Endothelial cell (in vitro differentiated cells): ENCODE data around the gene IQGAP1. TPM values are rescaled to one million over a fixed set of nuclear protein-coding genes. Genes with fewer than 3 reads are reported as not detected.

Experiments
- DNase-seq: peaks from one replicate; pipeline ENCODE4 v3.0.0; 2021; ENCODE audit warnings: low spot score
- H3K27ac Mint-ChIP-seq: one replicate; pipeline ENCODE4 v1.8.0; 2021; ENCODE audit warnings: mixed read lengths, inconsistent platforms; ENCODE audit not compliant: unreplicated experiment
- H3K27me3 Mint-ChIP-seq: one replicate; pipeline ENCODE4 v1.8.0; 2021; ENCODE audit warnings: mild to moderate bottlenecking, moderate library complexity, mixed read lengths, inconsistent platforms; ENCODE audit not compliant: unreplicated experiment
- H3K36me3 Mint-ChIP-seq: one replicate; pipeline ENCODE4 v1.8.0; 2021; ENCODE audit warnings: mild to moderate bottlenecking, low read depth, mixed read lengths, inconsistent platforms; ENCODE audit not compliant: unreplicated experiment
- H3K4me1 Mint-ChIP-seq: one replicate; pipeline ENCODE4 v1.8.0; 2021; ENCODE audit warnings: mild to moderate bottlenecking, mixed read lengths, inconsistent platforms; ENCODE audit not compliant: unreplicated experiment
- H3K4me3 Mint-ChIP-seq: one replicate; pipeline ENCODE4 v1.8.0; 2021; ENCODE audit warnings: mild to moderate bottlenecking, mixed read lengths, inconsistent platforms; ENCODE audit not compliant: unreplicated experiment
- H3K9me3 Mint-ChIP-seq: one replicate; pipeline ENCODE4 v1.8.0; 2021; ENCODE audit warnings: mixed read lengths, inconsistent platforms; ENCODE audit not compliant: unreplicated experiment
- CTCF ChIP-seq: fragments of 200-600 bp; sonication (generic); IDR thresholded peaks from one replicate; pipeline ENCODE4 v1.5.0; 2021; ENCODE audit warnings: antibody characterized with exemption; ENCODE audit not compliant: unreplicated experiment
- total RNA-seq: library from RNA; stranded (reverse); fragmentation: NEBNext Ultra II Directional; extraction: Animal tissue kit (Norgen Biotek cat#: 25700); gene quantifications from one replicate; pipeline ENCODE4 v1.2.1, GENCODE V29; 2021; ENCODE audit not compliant: unreplicated experiment

Gene IQGAP1
- total RNA-seq, 1 donor from 2014 or later: 86.4 TPM

- Mint-ChIP-seq H3K36me3 (peaks cover 3% of the 10 kb centered on the region), H3K4me3 (no peak overlapping the region), H3K27me3 (peaks cover 4% of the 10 kb centered on the region), H3K9me3 (no peaks in the 10 kb centered on the region), H3K27ac (no peak overlapping the region), H3K4me1 (peaks cover 4% of the 10 kb centered on the region)
- TF ChIP-seq CTCF: no peak
- DNase-seq: no peak
Observed at GRCh38 chr15:90367576-90367975, 20.5 kb upstream of the IQGAP1 start.

- Mint-ChIP-seq H3K4me1 (peaks cover 4% of the 10 kb centered on the region), H3K27ac (no peak overlapping the region), H3K36me3 (peaks cover 4% of the 10 kb centered on the region), H3K27me3 (peaks cover 3% of the 10 kb centered on the region), H3K4me3 (no peak overlapping the region), H3K9me3 (no peaks in the 10 kb centered on the region)
- no peak for DNase-seq
- TF ChIP-seq CTCF: no peak
Observed at GRCh38 chr15:90375071-90375470, 13.0 kb upstream of the IQGAP1 start.

DNA sequence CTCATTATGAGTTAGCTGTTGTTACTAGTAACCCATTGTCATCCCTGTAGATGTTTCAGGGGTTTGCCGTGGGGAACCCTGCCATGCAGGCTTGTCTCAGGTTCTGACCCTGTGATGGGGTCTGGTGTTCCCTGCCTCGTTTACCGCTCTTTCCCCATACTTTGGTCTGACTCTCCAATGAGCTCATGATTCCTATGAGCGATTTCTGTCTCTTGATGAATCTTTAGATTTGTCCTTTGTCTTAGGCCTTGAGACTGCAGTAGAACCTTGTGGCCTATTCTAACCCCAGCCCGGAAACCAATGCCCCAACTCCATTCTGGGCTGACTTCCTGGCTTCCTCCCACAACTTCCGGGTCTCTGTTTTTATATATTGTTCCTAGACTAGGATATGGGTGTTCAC lies 11.3 kb upstream of the IQGAP1 start:
- DNase-seq: no peak
- Mint-ChIP-seq H3K4me1 (peaks cover 4% of the 10 kb centered on the region), H3K4me3 (no peak overlapping the region), H3K36me3 (peaks cover 4% of the 10 kb centered on the region), H3K27me3 (peaks cover 3% of the 10 kb centered on the region), H3K27ac (peak overlapping the region; percentile 36), H3K9me3 (no peaks in the 10 kb centered on the region)
- no peak for TF ChIP-seq CTCF

- Mint-ChIP-seq H3K4me3 (no peak overlapping the region), H3K36me3 (peaks cover 4% of the 10 kb centered on the region), H3K4me1 (peaks cover 4% of the 10 kb centered on the region), H3K27ac (no peak overlapping the region), H3K9me3 (no peaks in the 10 kb centered on the region), H3K27me3 (no peaks in the 10 kb centered on the region)
- DNase-seq: no peak
- no peak for TF ChIP-seq CTCF
Observed at GRCh38 chr15:90379263-90379662, 8.8 kb upstream of the IQGAP1 start.

- no peak overlapping the region for H3K27ac Mint-ChIP-seq
- DNase-seq: no peak
- H3K9me3 Mint-ChIP-seq: no peaks in the 10 kb centered on the region
- peaks cover 4% of the 10 kb centered on the region for H3K4me1 Mint-ChIP-seq
- TF ChIP-seq CTCF: no peak
- H3K27me3 Mint-ChIP-seq: no peaks in the 10 kb centered on the region
- peaks cover 8% of the 10 kb centered on the region for H3K36me3 Mint-ChIP-seq
- H3K4me3 Mint-ChIP-seq: no peak overlapping the region
Observed at GRCh38 chr15:90381515-90381914, 6.5 kb upstream of the IQGAP1 start.
